ENCODE results near the gene UGT1A5.

- TF ChIP-seq ZNF18 (tag by site-specific recombination; IDR thresholded peaks at IDR 0.05) (no peak), ZFP3 (tag by site-specific recombination; IDR thresholded peaks at IDR 0.05; ENCODE audit: low read depth) (no peak), ZBTB21 (tag by site-specific recombination; IDR thresholded peaks at IDR 0.05) (no peak), ZNF138 (tag by site-specific recombination; IDR thresholded peaks at IDR 0.05; ENCODE audit: borderline replicate concordance) (no peak), ZBTB17 (tag by site-specific recombination; IDR thresholded peaks at IDR 0.05) (no peak), ZNF785 (tag by site-specific recombination; IDR thresholded peaks at IDR 0.05) (no peak), ZBTB26 (tag by site-specific recombination; optimal IDR thresholded peaks at IDR 0.05) (no peak), ZNF561 (tag by site-specific recombination; IDR thresholded peaks at IDR 0.05; ENCODE audit: borderline replicate concordance) (no peak), KLF1 (tag by site-specific recombination; IDR thresholded peaks at IDR 0.05) (no peak)
- TF ChIP-seq, protein P1, sequence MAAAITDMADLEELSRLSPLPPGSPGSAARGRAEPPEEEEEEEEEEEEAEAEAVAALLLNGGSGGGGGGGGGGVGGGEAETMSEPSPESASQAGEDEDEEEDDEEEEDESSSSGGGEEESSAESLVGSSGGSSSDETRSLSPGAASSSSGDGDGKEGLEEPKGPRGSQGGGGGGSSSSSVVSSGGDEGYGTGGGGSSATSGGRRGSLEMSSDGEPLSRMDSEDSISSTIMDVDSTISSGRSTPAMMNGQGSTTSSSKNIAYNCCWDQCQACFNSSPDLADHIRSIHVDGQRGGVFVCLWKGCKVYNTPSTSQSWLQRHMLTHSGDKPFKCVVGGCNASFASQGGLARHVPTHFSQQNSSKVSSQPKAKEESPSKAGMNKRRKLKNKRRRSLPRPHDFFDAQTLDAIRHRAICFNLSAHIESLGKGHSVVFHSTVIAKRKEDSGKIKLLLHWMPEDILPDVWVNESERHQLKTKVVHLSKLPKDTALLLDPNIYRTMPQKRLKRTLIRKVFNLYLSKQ (tag by site-specific recombination; IDR thresholded peaks at IDR 0.05; ENCODE audit: borderline replicate concordance): no peak
- TF ChIP-seq, protein P2, sequence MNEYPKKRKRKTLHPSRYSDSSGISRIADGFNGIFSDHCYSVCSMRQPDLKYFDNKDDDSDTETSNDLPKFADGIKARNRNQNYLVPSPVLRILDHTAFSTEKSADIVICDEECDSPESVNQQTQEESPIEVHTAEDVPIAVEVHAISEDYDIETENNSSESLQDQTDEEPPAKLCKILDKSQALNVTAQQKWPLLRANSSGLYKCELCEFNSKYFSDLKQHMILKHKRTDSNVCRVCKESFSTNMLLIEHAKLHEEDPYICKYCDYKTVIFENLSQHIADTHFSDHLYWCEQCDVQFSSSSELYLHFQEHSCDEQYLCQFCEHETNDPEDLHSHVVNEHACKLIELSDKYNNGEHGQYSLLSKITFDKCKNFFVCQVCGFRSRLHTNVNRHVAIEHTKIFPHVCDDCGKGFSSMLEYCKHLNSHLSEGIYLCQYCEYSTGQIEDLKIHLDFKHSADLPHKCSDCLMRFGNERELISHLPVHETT (tag by site-specific recombination; IDR thresholded peaks at IDR 0.05): no peak
Measured at GRCh38 chr2:233799087-233799665, 86.5 kb downstream of the UGT1A5 start.

Measured in HEK293 (cell line).